Hepatocyte (in vitro differentiated cells): ENCODE results near the gene M1AP. TPM values are rescaled to one million over a fixed set of nuclear protein-coding genes. Genes with fewer than 3 reads are reported as not detected.

Experiments used
- DNase-seq: peaks from one replicate; pipeline ENCODE4 v3.0.0-alpha.2; 2016; ENCODE audit warnings: low spot score
- H2AFZ ChIP-seq: fragments of 200-600 bp; sonication (generic); 2 replicates; pipeline ENCODE4 v1.6.0; 2016; ENCODE audit warnings: antibody characterized with exemption, mild to moderate bottlenecking
- H3K27ac ChIP-seq: fragments of 200-600 bp; sonication (generic); 2 replicates; pipeline ENCODE4 v1.5.1; 2016; ENCODE audit warnings: mild to moderate bottlenecking
- H3K27me3 ChIP-seq: fragments of 200-600 bp; sonication (generic); 2 replicates; pipeline ENCODE4 v1.6.1; 2016
- H3K36me3 ChIP-seq: fragments of 200-600 bp; sonication (generic); replicated peaks from 2 replicates; pipeline ENCODE4 v1.5.1; 2016; ENCODE audit warnings: low read depth; ENCODE audit not compliant: insufficient read depth
- H3K4me1 ChIP-seq: fragments of 200-600 bp; sonication (generic); 2 replicates; pipeline ENCODE4 v1.5.1; 2016; ENCODE audit warnings: mild to moderate bottlenecking, moderate library complexity; ENCODE audit not compliant: insufficient read depth
- H3K4me2 ChIP-seq: fragments of 200-600 bp; sonication (generic); 2 replicates; pipeline ENCODE4 v1.6.0; 2016
- H3K4me3 ChIP-seq: fragments of 200-600 bp; sonication (generic); 2 replicates; pipeline ENCODE4 v1.5.1; 2016; ENCODE audit warnings: mild to moderate bottlenecking
- H3K79me2 ChIP-seq: fragments of 200-600 bp; sonication (generic); 2 replicates; pipeline ENCODE4 v1.6.0; 2017; ENCODE audit warnings: mild to moderate bottlenecking
- H3K9me2 ChIP-seq: fragments of 200-600 bp; sonication (generic); replicated peaks from 2 replicates; pipeline ENCODE4 v1.6.0; 2017; ENCODE audit warnings: mild to moderate bottlenecking; ENCODE audit not compliant: insufficient read depth
- H3K9me3 ChIP-seq: fragments of 200-600 bp; sonication (generic); 2 replicates; pipeline ENCODE4 v1.5.1; 2016; ENCODE audit warnings: low read depth, mild to moderate bottlenecking
- H4K20me1 ChIP-seq: fragments of 200-600 bp; sonication (generic); 2 replicates; pipeline ENCODE4 v1.6.0; 2016; ENCODE audit warnings: mild to moderate bottlenecking; ENCODE audit not compliant: insufficient read depth, poor library complexity, severe bottlenecking
- EZH2 ChIP-seq: fragments of 200-600 bp; sonication (generic); IDR thresholded peaks from 2 replicates; pipeline ENCODE4 v1.6.1; 2016; ENCODE audit warnings: antibody characterized with exemption, mild to moderate bottlenecking, borderline replicate concordance
- EZH2phosphoT487 ChIP-seq: fragments of 200-600 bp; sonication (generic); IDR thresholded peaks from one replicate; pipeline ENCODE4 v1.6.1; 2018; ENCODE audit warnings: antibody characterized with exemption, mild to moderate bottlenecking, low read depth, moderate library complexity; ENCODE audit not compliant: unreplicated experiment, severe bottlenecking
- WGBS: methylation state at CpG from one replicate; pipeline ENCODE4 v1.1.6; 2016; ENCODE audit warnings: low lambda C conversion rate; ENCODE audit errors: missing lambda C conversion rate; 5-methylcytosine and 5-hydroxymethylcytosine counted together
- polyA plus RNA-seq: library from polyadenylated mRNA; unstranded; fragments of >200 nt; fragmentation: Nextera tagmentation; extraction: Ambion mirVana; gene quantifications from 2 replicates; pipeline ENCODE4 v1.2.1, GENCODE V29; 2016
- total RNA-seq: library from RNA; depleted of rRNA; stranded (reverse); fragments of >200 nt; gene quantifications from 2 replicates; pipeline ENCODE4 v1.2.3, GENCODE V29; 2014
- TF ChIP-seq, protein P1 (sequence below): fragments of 200-600 bp; sonication (generic); IDR thresholded peaks from 2 replicates; pipeline ENCODE4 v1.5.1; 2016; ENCODE audit warnings: antibody characterized with exemption, mild to moderate bottlenecking; ENCODE audit not compliant: poor library complexity

Gene M1AP
- total and polyA plus RNA-seq, 2 experiments from 2014 or later, result 0.30 to 0.70 TPM

GRCh38 chr2:74511104-74511989, 136.8 kb downstream of the M1AP start:
- Histone ChIP-seq H3K27ac (no peak overlapping the region), H3K79me2 (peaks cover 7% of the 10 kb centered on the region), H3K4me1 (peaks cover 13% of the 10 kb centered on the region), H3K4me2 (no peak overlapping the region), H3K36me3 (no peaks in the 10 kb centered on the region), H3K4me3 (no peak overlapping the region), H3K9me2 (no peaks in the 10 kb centered on the region), H3K9me3 (no peaks in the 10 kb centered on the region), H3K27me3 (peaks cover 67% of the 10 kb centered on the region), H4K20me1 (no peaks in the 10 kb centered on the region), H2AFZ (no peak overlapping the region)
- 57% methylated on average over 11 of the region's 11 CpGs for WGBS
- TF ChIP-seq, protein P1, sequence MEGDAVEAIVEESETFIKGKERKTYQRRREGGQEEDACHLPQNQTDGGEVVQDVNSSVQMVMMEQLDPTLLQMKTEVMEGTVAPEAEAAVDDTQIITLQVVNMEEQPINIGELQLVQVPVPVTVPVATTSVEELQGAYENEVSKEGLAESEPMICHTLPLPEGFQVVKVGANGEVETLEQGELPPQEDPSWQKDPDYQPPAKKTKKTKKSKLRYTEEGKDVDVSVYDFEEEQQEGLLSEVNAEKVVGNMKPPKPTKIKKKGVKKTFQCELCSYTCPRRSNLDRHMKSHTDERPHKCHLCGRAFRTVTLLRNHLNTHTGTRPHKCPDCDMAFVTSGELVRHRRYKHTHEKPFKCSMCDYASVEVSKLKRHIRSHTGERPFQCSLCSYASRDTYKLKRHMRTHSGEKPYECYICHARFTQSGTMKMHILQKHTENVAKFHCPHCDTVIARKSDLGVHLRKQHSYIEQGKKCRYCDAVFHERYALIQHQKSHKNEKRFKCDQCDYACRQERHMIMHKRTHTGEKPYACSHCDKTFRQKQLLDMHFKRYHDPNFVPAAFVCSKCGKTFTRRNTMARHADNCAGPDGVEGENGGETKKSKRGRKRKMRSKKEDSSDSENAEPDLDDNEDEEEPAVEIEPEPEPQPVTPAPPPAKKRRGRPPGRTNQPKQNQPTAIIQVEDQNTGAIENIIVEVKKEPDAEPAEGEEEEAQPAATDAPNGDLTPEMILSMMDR, result no peak
- TF ChIP-seq EZH2, result no peak
- no peak for TF ChIP-seq EZH2phosphoT487
- DNase-seq, result no peak

DNA sequence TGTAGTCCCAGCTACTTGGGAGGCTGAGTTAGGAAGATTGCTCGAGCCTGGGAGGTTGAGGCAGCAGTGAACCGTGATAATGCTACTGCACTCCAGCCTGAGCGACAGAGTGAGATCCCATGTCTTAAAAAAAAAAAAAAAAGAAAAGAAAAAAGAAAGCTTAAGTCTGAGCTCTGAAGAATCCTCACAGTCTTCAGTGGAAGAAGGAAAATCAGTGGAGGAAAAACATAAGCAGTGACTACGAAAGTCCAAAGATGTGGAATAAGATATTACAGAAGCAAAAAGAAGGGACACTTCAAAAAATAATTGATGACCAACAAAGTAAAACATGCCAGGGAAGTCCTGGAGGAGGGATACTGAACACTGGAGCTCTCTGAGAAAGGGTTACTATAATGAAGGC, 137.9 kb downstream of the M1AP start:
- no peaks in the 10 kb centered on the region for H3K36me3 ChIP-seq
- H3K9me2 ChIP-seq, result no peaks in the 10 kb centered on the region
- no peaks in the 10 kb centered on the region for H4K20me1 ChIP-seq
- peaks cover 18% of the 10 kb centered on the region for H3K79me2 ChIP-seq
- no peak overlapping the region for H2AFZ ChIP-seq
- peaks cover 18% of the 10 kb centered on the region for H3K4me1 ChIP-seq
- 91% methylated on average over 4 of the region's 4 CpGs for WGBS
- no peaks in the 10 kb centered on the region for H3K9me3 ChIP-seq
- H3K4me3 ChIP-seq, result no peak overlapping the region
- H3K27me3 ChIP-seq, result peaks cover 56% of the 10 kb centered on the region
- H3K27ac ChIP-seq, result no peak overlapping the region
- no peak for DNase-seq
- TF ChIP-seq, protein P1, result no peak
- TF ChIP-seq EZH2, result no peak
- no peak for TF ChIP-seq EZH2phosphoT487
- H3K4me2 ChIP-seq, result no peak overlapping the region

DNA sequence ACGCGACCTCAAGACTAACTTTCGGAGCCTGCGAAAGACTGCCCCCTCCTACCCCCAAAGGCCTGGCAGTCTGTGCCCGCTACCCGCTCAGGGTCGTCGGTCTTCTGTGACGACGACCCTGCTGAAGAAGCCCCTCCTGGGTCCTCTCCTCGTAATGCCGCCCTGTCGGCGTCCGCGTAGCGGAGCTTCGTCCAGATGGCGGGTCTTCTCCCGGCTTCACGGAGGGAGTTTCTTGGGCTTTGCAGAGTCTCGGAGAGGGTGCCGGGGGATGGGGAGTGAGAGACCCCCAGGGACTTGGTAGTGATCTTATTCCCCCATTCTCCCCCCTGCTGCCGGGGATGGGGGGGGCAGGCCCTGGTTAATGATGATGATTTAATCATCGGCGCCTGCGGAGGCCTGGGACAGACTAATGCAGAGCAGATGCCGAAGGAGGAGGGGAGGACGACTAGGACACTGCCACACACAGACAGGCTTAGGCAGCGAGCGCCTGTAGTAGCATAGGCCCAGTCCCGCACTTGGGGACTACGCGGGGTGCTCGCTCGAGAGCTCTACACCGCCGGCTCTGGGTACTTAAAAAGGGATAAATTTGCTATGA, 140.1 kb downstream of the M1AP start:
- peak overlapping the region; percentile 98 for H2AFZ ChIP-seq
- peak overlapping the region; percentile 47 for H3K4me3 ChIP-seq
- H3K27ac ChIP-seq, result peak overlapping the region; percentile 97
- H3K4me2 ChIP-seq, result peak overlapping the region; percentile 93
- TF ChIP-seq EZH2phosphoT487 (no peak), EZH2 (no peak)
- TF ChIP-seq, protein P1, result no peak
- peaks cover 34% of the 10 kb centered on the region for H3K27me3 ChIP-seq
- no peaks in the 10 kb centered on the region for H3K9me3 ChIP-seq
- peak; percentile 69 for DNase-seq
- H4K20me1 ChIP-seq, result no peaks in the 10 kb centered on the region
- peaks cover 37% of the 10 kb centered on the region for H3K79me2 ChIP-seq
- no peaks in the 10 kb centered on the region for H3K36me3 ChIP-seq
- H3K4me1 ChIP-seq, result peaks cover 29% of the 10 kb centered on the region
- no peaks in the 10 kb centered on the region for H3K9me2 ChIP-seq
- WGBS, result 3% methylated on average over 36 of the region's 38 CpGs

Other genes starting within 250 kb of the M1AP start
- gene C2orf81, start 226.7 kb downstream of the M1AP start, total RNA-seq, result 0.32 and 0.37 TPM in 2 replicates
- 0.76 and 4.2 TPM in 2 replicates for gene C2orf81, start 226.7 kb downstream of the M1AP start, polyA plus RNA-seq
- 6.2 and 7.1 TPM in 2 replicates for gene WDR54, start 226.6 kb downstream of the M1AP start, total RNA-seq
- gene WDR54, start 226.6 kb downstream of the M1AP start, polyA plus RNA-seq, result 22.2 and 22.6 TPM in 2 replicates
- 66.1 and 74.2 TPM in 2 replicates for gene RTKN, start 206.4 kb downstream of the M1AP start, total RNA-seq
- 77.5 and 85.0 TPM in 2 replicates for gene RTKN, start 206.4 kb downstream of the M1AP start, polyA plus RNA-seq
- 16.0 and 20.0 TPM in 2 replicates for gene INO80B, start 193.2 kb downstream of the M1AP start, total RNA-seq
- 18.9 and 19.9 TPM in 2 replicates for gene INO80B, start 193.2 kb downstream of the M1AP start, polyA plus RNA-seq
- 66.5 and 85.7 TPM in 2 replicates for gene WBP1, start 189.9 kb downstream of the M1AP start, total RNA-seq
- 87.5 and 95.0 TPM in 2 replicates for gene WBP1, start 189.9 kb downstream of the M1AP start, polyA plus RNA-seq
- gene MOGS, start 182.9 kb downstream of the M1AP start, total RNA-seq, result 47.6 and 67.1 TPM in 2 replicates
- gene MOGS, start 182.9 kb downstream of the M1AP start, polyA plus RNA-seq, result 48.3 and 60.2 TPM in 2 replicates
- 13.8 and 23.4 TPM in 2 replicates for gene MRPL53, start 175.7 kb downstream of the M1AP start, total RNA-seq
- gene MRPL53, start 175.7 kb downstream of the M1AP start, polyA plus RNA-seq, result 89.6 and 95.9 TPM in 2 replicates
- gene CCDC142, start 165.3 kb downstream of the M1AP start, total RNA-seq, result 11.6 and 15.9 TPM in 2 replicates
- gene CCDC142, start 165.3 kb downstream of the M1AP start, polyA plus RNA-seq, result 16.6 and 21.3 TPM in 2 replicates
- 19.9 and 25.1 TPM in 2 replicates for gene TTC31, start 165.2 kb downstream of the M1AP start, total RNA-seq
- gene TTC31, start 165.2 kb downstream of the M1AP start, polyA plus RNA-seq, result 21.3 and 23.8 TPM in 2 replicates
- gene LBX2, start 148.7 kb downstream of the M1AP start, total RNA-seq, result 2.5 and 3.4 TPM in 2 replicates
- gene LBX2, start 148.7 kb downstream of the M1AP start, polyA plus RNA-seq, result 3.1 and 5.2 TPM in 2 replicates
- gene PCGF1, start 140.6 kb downstream of the M1AP start, total RNA-seq, result 10.4 and 10.6 TPM in 2 replicates
- gene PCGF1, start 140.6 kb downstream of the M1AP start, polyA plus RNA-seq, result 29.0 and 30.2 TPM in 2 replicates
- not detected in 2 replicates for gene TLX2, start 133.9 kb downstream of the M1AP start, total RNA-seq
- gene TLX2, start 133.9 kb downstream of the M1AP start, polyA plus RNA-seq, result not detected in 2 replicates
- gene DQX1, start 122.1 kb downstream of the M1AP start, total RNA-seq, result 1.2 and 4.0 TPM in 2 replicates
- 0.73 TPM in 1 of 2 replicates, not detected in the other for gene DQX1, start 122.1 kb downstream of the M1AP start, polyA plus RNA-seq
- 121 and 138 TPM in 2 replicates for gene AUP1, start 118.6 kb downstream of the M1AP start, total RNA-seq
- 195 and 212 TPM in 2 replicates for gene AUP1, start 118.6 kb downstream of the M1AP start, polyA plus RNA-seq
- gene HTRA2, start 118.4 kb downstream of the M1AP start, total RNA-seq, result 31.2 and 32.4 TPM in 2 replicates
- 33.5 and 37.2 TPM in 2 replicates for gene HTRA2, start 118.4 kb downstream of the M1AP start, polyA plus RNA-seq
- gene LOXL3, start 94.4 kb downstream of the M1AP start, total RNA-seq, result 13.3 and 13.6 TPM in 2 replicates
- gene LOXL3, start 94.4 kb downstream of the M1AP start, polyA plus RNA-seq, result 11.0 and 11.2 TPM in 2 replicates
- gene DOK1, start 93.6 kb downstream of the M1AP start, total RNA-seq, result 8.0 and 11.6 TPM in 2 replicates
- 10.7 and 11.4 TPM in 2 replicates for gene DOK1, start 93.6 kb downstream of the M1AP start, polyA plus RNA-seq
- 6.8 and 7.3 TPM in 2 replicates for gene SEMA4F, start 5.9 kb upstream of the M1AP start, total RNA-seq
- gene SEMA4F, start 5.9 kb upstream of the M1AP start, polyA plus RNA-seq, result 6.5 and 7.4 TPM in 2 replicates
- 25.6 and 37.3 TPM in 2 replicates for gene HK2, start 185.8 kb upstream of the M1AP start, total RNA-seq
- gene HK2, start 185.8 kb upstream of the M1AP start, polyA plus RNA-seq, result 21.1 and 25.4 TPM in 2 replicates